Measurements from ENCODE around the gene FBXL20. TPM values are rescaled to one million over a fixed set of nuclear protein-coding genes. Genes with fewer than 3 reads are reported as not detected.
A peak's percentile ranks its signal among the peaks of the same experiment; 100 is the strongest.

The FBXL20 gene
- total RNA-seq, 1 experiment from 2014 or later, result 5.0 TPM

DNA sequence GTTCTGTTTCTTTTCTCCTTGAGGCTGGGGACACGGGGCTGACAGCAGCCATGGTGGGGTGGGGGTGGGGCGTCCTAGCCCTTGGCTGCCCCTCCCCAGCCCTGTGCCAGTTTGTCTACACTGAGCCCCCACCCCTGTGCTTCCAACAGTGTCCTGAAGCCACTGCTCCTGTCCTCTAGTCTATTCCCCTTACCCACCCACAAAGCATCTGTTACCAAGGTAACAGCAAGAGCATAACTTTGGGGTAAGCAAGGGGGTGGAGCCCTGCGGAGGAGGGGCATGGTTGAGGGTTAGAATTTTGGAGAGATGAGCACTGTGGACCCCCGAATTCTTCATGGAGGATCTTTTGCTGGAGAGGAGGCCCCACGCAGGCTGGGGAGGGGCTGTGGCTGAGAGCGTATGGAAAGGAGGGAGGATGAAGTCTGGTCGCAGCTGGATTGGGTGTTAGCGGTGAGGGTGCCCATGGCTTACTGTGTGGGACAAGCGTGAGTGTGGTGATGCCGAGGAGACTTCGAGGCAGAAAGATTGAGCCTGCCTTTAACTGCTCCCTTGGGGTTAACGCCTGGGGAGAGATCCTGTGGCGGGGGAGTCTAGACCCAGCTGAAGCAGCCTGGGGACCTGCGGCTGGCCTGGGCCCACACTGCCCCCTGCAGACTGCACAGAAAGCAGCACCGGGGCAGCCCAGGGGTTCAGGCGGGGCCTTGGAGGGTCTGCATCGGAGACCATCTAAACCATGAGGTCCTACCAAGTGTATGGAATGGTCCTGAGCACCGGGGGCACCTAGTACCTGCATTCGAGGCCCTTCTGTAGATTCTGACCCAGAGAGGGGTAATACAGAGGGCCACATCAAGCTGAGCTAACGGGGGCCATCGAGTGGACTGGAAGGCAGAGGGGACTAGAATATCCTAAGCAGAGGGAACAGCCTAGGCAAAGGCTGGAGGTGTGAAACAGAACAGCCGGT, 169.6 kb downstream of the FBXL20 start:
- H3K27me3 ChIP-seq (ENCODE audit: low read length), result no peaks in the 10 kb centered on the region
- CTCF ChIA-PET, result interaction anchor here (1.5 kb wide), 1 partner anchor 25 kb away, joined by 15 read pairs; no protein-coding TSS in a partner anchor
- no peaks in the 10 kb centered on the region for H3K4me1 ChIP-seq (ENCODE audit: insufficient read depth, low read length)
- no peaks in the 10 kb centered on the region for H3K9me3 ChIP-seq (ENCODE audit: low read length)
- no peaks in the 10 kb centered on the region for H3K79me2 ChIP-seq (ENCODE audit: low read length)
- H3K9me2 ChIP-seq (replicated peaks; ENCODE audit: low read length), result no peaks in the 10 kb centered on the region
- H3K36me3 ChIP-seq (ENCODE audit: low read depth, low read length), result no peaks in the 10 kb centered on the region; the same call in 1 of the 2 replicates
- no TSS peak for BruUV-seq (replicated peaks)
- no peaks in the 10 kb centered on the region for H4K20me1 ChIP-seq (ENCODE audit: low read length)
- no peak overlapping the region for H3K27ac ChIP-seq (ENCODE audit: low read length)
- DNase-seq, result peak; percentile 15
- H2AFZ ChIP-seq (ENCODE audit: low read length), result 0 out of 2 replicates have a peak overlapping the region, but pooled peaks have one; percentile 26
- no peaks in the 10 kb centered on the region for H3F3A ChIP-seq (ENCODE audit: low read length, unreplicated experiment)
- H3K9ac ChIP-seq (ENCODE audit: low read length), result no peak overlapping the region
- intact Hi-C loops (cut with micrococcal nuclease), result loop anchor here (10.0 kb wide), 1 partner anchor 167 kb away; no protein-coding TSS in a partner anchor
- peak; percentile 48; the same call in 1 of the 2 replicates for ATAC-seq
- H3K4me3 ChIP-seq (ENCODE audit: low read length), result no peak overlapping the region
- H3K4me2 ChIP-seq (ENCODE audit: low read length), result peak overlapping the region; percentile 46
- peak; percentile 70 for TF ChIP-seq CTCF (conservative IDR thresholded peaks at IDR 0.05; ENCODE audit: low read depth, low read length)
- TF ChIP-seq EZH2phosphoT487 (IDR thresholded peaks at IDR 0.05; ENCODE audit: borderline replicate concordance, low read length), result no peak
- POLR2A ChIA-PET (ENCODE audit: unreplicated experiment), result interaction anchor here (0.6 kb wide), 1 partner anchor 25 kb away, joined by 4 read pairs; no protein-coding TSS in a partner anchor

GRCh38 chr17:39231091-39231561, 170.3 kb downstream of the FBXL20 start:
- Histone ChIP-seq H3K27me3 (ENCODE audit: low read length) (no peaks in the 10 kb centered on the region), H2AFZ (ENCODE audit: low read length) (no peak overlapping the region), H3K9me2 (replicated peaks; ENCODE audit: low read length) (no peaks in the 10 kb centered on the region), H3F3A (ENCODE audit: low read length, unreplicated experiment) (no peaks in the 10 kb centered on the region), H3K9me3 (ENCODE audit: low read length) (no peaks in the 10 kb centered on the region), H3K27ac (ENCODE audit: low read length) (no peak overlapping the region), H3K4me1 (ENCODE audit: insufficient read depth, low read length) (no peaks in the 10 kb centered on the region), H3K36me3 (ENCODE audit: low read depth, low read length) (no peaks in the 10 kb centered on the region; the same call in 1 of the 2 replicates), H3K79me2 (ENCODE audit: low read length) (no peaks in the 10 kb centered on the region), H3K9ac (ENCODE audit: low read length) (no peak overlapping the region), H3K4me3 (ENCODE audit: low read length) (no peak overlapping the region), H3K4me2 (ENCODE audit: low read length) (no peak overlapping the region), H4K20me1 (ENCODE audit: low read length) (no peaks in the 10 kb centered on the region)
- POLR2A ChIA-PET (ENCODE audit: unreplicated experiment), result no interaction called here
- no TSS peak for BruUV-seq (replicated peaks)
- TF ChIP-seq EZH2phosphoT487 (IDR thresholded peaks at IDR 0.05; ENCODE audit: borderline replicate concordance, low read length) (no peak), EZH2 (IDR thresholded peaks at IDR 0.05; ENCODE audit: low read length, unreplicated experiment) (no peak), CTCF (conservative IDR thresholded peaks at IDR 0.05; ENCODE audit: low read depth, low read length) (no peak)
- ATAC-seq (no peak), DNase-seq (no peak)
- CTCF ChIA-PET, result interaction anchor here (0.6 kb wide), 1 partner anchor 80 kb away, joined by 6 read pairs; the partner anchor contains the start of gene PLXDC1
- intact Hi-C loops (cut with micrococcal nuclease), result loop anchor here (10.0 kb wide), 1 partner anchor 166 kb away; no protein-coding TSS in a partner anchor
